BJ (cell line): Measurements from ENCODE around the gene LRP1B. TPM values are rescaled to one million over a fixed set of nuclear protein-coding genes. Genes with fewer than 3 reads are reported as not detected.

Experiments
- CTCF ChIA-PET: fragments of 350-600 bp; formaldehyde crosslinking; extraction: SDS; loops from one replicate; lab custom pipeline; 2021; ENCODE audit warnings: antibody characterized with exemption, inconsistent platforms; lab: Yijun Ruan, JAX
- POLR2A ChIA-PET: fragments of 300-600 bp; sonication (Branson Sonifier 250); formaldehyde crosslinking; extraction: SDS; loops from one replicate; lab custom pipeline; 2021; ENCODE audit warnings: antibody characterized with exemption; lab: Charles Lee
- DNase-seq: peaks from one replicate; pipeline ENCODE4 v3.0.0-alpha.2; 2011; ENCODE audit warnings: low read depth
- H3K27me3 ChIP-seq: 2 replicates; pipeline ENCODE4 v1.6.0; 2011; ENCODE audit warnings: low read length; ENCODE audit not compliant: control insufficient read depth, insufficient read depth
- H3K36me3 ChIP-seq: 2 replicates; pipeline ENCODE4 v1.5.1; 2011; ENCODE audit warnings: low read length; ENCODE audit not compliant: control insufficient read depth, insufficient read depth
- H3K4me3 ChIP-seq: 2 replicates; pipeline ENCODE4 v1.5.1; 2011; ENCODE audit warnings: low read depth, mild to moderate bottlenecking, control low read depth, low read length
- polyA plus RNA-seq: library from polyadenylated mRNA; depleted of rRNA; stranded (reverse); fragments of >200 nt; gene quantifications from 2 replicates; pipeline ENCODE4 v1.2.3, GENCODE V29; 2011
- TF ChIP-seq, protein P1 (sequence below): IDR thresholded peaks from 2 replicates; pipeline ENCODE4 v1.5.1; 2011; ENCODE audit warnings: low read depth, mild to moderate bottlenecking, control low read depth, inconsistent platforms, low read length, moderate library complexity; ENCODE audit not compliant: insufficient read depth

The LRP1B gene
- polyA plus RNA-seq, 1 experiment: 0.04 TPM

- Histone ChIP-seq H3K36me3 (no peaks in the 10 kb centered on the region), H3K27me3 (no peaks in the 10 kb centered on the region), H3K4me3 (no peak overlapping the region)
- no peak for DNase-seq
- ChIA-PET CTCF (no interaction called here), POLR2A (no interaction called here)
- TF ChIP-seq, protein P1, sequence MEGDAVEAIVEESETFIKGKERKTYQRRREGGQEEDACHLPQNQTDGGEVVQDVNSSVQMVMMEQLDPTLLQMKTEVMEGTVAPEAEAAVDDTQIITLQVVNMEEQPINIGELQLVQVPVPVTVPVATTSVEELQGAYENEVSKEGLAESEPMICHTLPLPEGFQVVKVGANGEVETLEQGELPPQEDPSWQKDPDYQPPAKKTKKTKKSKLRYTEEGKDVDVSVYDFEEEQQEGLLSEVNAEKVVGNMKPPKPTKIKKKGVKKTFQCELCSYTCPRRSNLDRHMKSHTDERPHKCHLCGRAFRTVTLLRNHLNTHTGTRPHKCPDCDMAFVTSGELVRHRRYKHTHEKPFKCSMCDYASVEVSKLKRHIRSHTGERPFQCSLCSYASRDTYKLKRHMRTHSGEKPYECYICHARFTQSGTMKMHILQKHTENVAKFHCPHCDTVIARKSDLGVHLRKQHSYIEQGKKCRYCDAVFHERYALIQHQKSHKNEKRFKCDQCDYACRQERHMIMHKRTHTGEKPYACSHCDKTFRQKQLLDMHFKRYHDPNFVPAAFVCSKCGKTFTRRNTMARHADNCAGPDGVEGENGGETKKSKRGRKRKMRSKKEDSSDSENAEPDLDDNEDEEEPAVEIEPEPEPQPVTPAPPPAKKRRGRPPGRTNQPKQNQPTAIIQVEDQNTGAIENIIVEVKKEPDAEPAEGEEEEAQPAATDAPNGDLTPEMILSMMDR: no peak
These were observed 930.6 kb downstream of the LRP1B start for GRCh38 chr2:141200191-141200590.

- Histone ChIP-seq H3K36me3 (no peaks in the 10 kb centered on the region), H3K27me3 (no peaks in the 10 kb centered on the region), H3K4me3 (no peak overlapping the region)
- POLR2A ChIA-PET: no interaction called here
- CTCF ChIA-PET: no interaction called here
- DNase-seq: no peak
- TF ChIP-seq, protein P1: no peak
These were observed 931.1 kb downstream of the LRP1B start for GRCh38 chr2:141199711-141200110.

GRCh38 chr2:141195087-141195486, 935.7 kb downstream of the LRP1B start:
- TF ChIP-seq, protein P1: no peak
- no peak for DNase-seq
- ChIA-PET CTCF (no interaction called here), POLR2A (no interaction called here)
- no peaks in the 10 kb centered on the region for H3K36me3 ChIP-seq
- no peaks in the 10 kb centered on the region for H3K27me3 ChIP-seq
- H3K4me3 ChIP-seq: no peak overlapping the region

DNA sequence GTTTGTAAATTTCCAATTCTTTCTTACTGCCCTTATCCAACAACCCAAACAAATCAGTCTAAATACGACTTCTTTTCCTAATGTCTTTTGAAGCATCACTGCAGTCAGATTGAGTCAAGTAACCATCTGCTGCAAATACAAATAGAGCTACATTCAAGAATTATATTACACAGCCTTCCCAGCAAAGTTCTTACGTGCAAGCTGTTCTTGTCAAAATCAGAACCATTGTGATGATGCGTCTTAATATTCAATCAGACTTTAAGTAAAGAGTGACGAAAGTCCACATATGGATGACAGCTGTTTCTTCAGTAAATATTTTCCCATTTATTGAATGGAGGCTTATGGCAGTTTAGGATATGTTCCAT, 943.8 kb downstream of the LRP1B start:
- no peak for DNase-seq
- Histone ChIP-seq H3K4me3 (no peak overlapping the region), H3K27me3 (no peaks in the 10 kb centered on the region), H3K36me3 (no peaks in the 10 kb centered on the region)
- CTCF ChIA-PET: no interaction called here
- POLR2A ChIA-PET: no interaction called here
- TF ChIP-seq, protein P1: no peak

DNA sequence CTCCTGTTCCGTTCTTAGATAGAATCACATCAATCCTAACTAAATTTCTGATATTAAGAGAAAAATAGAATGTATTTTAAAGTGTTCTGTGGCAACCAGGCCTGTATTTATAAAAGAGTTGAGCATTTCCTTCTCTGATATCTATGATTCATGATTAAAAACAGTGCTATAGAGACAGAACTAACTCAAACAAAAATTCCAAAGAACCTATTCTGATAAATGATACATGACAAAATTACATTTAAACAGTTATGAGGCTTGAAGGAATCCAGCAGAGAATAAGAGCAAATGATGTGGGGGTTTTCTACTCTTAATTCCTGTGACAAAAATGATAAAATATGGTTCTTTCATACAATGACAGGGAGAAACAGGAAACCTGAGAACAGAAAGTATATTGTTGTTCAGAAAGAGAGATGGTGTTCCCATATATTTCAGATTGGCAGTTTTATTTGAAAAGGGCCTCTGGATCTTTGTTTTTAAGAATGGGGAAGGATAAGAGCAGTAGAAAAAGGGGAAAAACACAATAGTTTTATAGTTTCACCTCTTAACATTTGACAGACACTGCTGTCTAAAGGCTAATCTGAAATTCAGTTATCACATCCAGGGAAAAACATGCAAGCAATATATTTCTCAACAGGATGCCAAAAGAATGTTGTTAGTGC, 944.3 kb downstream of the LRP1B start:
- POLR2A ChIA-PET: no interaction called here
- H3K36me3 ChIP-seq: no peaks in the 10 kb centered on the region
- TF ChIP-seq, protein P1: no peak
- H3K27me3 ChIP-seq: no peaks in the 10 kb centered on the region
- CTCF ChIA-PET: no interaction called here
- DNase-seq: no peak
- no peak overlapping the region for H3K4me3 ChIP-seq
